ENCODE data around the gene PLPPR1. TPM values are rescaled to one million over a fixed set of nuclear protein-coding genes. Genes with fewer than 3 reads are reported as not detected.

PLPPR1 gene
- total RNA-seq, 1 experiment from 2014 or later: not detected

GRCh38 chr9:101341958-101342357 is 313.4 kb downstream of the PLPPR1 start:
- no peak for DNase-seq (ENCODE audit: low read depth)

DNA sequence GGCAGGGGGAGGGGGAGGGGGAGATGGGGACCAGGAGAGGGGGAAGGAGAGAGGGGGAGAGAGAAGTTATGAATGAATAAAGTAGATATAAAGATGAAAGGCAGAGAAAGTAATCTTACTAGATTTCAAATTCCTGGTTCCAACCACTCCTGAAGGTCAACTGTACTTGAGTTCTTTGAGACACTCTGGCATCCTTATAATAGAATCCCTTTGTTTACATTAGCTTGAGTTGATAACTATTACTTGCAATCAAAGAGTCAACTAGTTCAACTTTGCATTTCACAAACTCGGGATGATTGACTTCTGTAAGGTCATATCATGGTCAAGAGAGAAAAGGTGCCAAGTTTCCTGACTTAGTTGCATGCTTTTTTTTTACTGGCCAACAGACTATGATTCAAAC is 314.1 kb downstream of the PLPPR1 start:
- DNase-seq (ENCODE audit: low read depth): no peak

DNA sequence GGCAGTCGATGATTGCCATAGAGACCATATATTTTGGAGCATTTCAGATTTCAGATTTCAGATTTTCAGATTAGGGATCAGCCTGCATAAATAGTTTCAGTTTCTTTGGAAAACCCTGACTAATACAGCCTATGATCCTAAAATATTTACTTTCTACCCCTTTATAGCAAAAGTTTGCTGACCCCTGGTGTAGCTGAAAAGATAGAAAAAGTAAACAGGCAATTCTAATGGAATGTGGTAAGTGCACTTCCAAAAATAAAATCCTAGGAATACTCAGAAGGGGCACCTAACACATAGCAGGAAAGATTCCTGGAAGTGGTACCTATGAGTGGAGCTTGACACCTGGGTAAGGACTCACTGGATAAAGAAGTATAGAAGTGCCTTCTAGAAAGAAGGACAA is 321.8 kb downstream of the PLPPR1 start:
- no peak for DNase-seq (ENCODE audit: low read depth)

- no peak for DNase-seq (ENCODE audit: low read depth)
These were observed 324.5 kb downstream of the PLPPR1 start for GRCh38 chr9:101352892-101353463.

- DNase-seq (ENCODE audit: low read depth): no peak
These were observed 325.2 kb downstream of the PLPPR1 start for GRCh38 chr9:101353683-101354082.

GRCh38 chr9:101354143-101354764 is 325.7 kb downstream of the PLPPR1 start:
- DNase-seq (ENCODE audit: low read depth): no peak

DNA sequence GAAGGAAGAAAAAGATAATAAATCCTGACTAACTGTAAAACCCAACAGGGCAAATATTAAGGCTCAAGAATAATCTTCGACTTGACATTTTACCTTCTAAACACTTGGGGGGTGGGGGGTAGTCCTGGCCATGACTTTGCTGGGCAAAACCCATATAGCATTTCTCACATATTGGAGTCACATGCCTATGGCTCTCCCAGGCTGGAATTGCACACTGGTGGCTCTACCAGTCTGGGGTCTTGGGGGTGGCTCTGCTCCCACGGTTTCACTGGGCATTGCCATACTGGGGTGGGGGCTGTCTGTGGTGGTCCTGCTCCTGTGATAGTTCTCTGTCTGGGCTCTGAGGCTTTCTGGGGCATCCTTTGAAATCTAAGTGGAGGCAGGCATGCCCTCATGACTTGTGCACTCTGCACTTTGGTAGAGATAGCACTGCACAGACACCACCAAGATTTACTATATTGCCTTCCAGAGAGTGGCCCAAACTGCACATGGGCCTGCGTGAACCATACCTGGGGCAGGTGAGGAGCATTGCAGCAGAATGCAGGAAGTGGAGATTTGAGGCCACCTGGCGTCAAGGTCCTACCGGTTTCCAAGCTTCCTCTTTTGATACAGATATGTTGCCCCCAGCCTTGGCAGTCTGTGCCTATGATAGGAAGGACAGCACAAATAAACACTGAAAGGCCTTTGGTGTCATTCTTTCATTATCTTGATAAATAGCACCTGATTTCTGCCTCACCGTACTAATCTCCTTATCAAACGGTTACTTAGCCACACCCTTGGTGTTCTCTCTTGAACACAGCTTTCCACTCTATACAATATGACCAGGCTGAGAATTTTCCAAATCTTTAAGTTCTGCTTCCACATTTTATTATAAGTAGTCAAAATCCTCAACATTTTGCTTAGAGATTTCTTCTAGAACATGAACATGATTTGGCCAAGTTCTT is 326.5 kb downstream of the PLPPR1 start:
- DNase-seq (ENCODE audit: low read depth): no peak

GRCh38 chr9:101356619-101357018 is 328.1 kb downstream of the PLPPR1 start:
- no peak for DNase-seq (ENCODE audit: low read depth)

GRCh38 chr9:101359679-101360078 is 331.2 kb downstream of the PLPPR1 start:
- no peak for DNase-seq (ENCODE audit: low read depth)

DNA sequence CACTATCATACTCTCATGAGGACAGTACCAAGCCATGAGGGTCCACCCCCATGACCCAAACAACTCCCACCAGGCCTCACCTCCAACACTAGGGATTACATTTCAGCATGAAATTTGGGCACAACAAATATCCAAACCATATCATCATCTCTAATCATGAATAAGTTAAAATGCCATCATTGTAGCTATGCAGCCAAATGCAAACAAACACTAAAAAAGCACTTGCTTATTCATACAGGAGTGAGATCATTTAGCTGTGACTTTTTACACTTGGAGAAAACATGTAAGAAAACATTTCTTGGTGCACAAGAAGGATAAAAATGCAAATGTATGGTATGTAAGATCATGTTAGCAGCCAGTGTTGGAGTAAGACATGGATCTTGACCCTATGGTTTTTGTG is 332.1 kb downstream of the PLPPR1 start:
- no peak for DNase-seq (ENCODE audit: low read depth)

DNA sequence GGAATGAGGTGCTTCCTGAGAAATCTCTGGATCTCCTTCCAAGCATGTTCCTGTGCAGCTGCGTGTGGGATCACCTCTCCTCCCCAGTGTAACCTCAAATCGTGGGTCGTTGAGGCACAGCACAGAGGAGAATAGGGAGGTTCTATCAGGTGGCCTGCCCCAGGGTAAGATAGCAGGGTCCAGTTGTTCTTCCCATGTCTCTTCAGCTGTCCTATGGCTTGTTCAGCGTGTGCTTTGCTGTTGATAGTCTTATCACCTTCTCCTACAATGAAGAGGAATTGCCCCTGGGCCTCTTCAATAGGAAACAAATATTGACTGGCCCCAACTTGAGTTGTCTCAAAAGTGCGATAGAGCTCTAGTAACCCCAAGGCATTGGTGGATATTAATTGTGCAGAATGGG is 333.9 kb downstream of the PLPPR1 start:
- no peak for DNase-seq (ENCODE audit: low read depth)

- no peak for DNase-seq (ENCODE audit: low read depth)
These were observed 336.7 kb downstream of the PLPPR1 start for GRCh38 chr9:101365181-101365580.

GRCh38 chr9:101366038-101366756 is 337.7 kb downstream of the PLPPR1 start:
- DNase-seq (ENCODE audit: low read depth): no peak

- DNase-seq (ENCODE audit: low read depth): no peak
These were observed 338.8 kb downstream of the PLPPR1 start for GRCh38 chr9:101367323-101367722.

GRCh38 chr9:101369286-101369685 is 340.8 kb downstream of the PLPPR1 start:
- DNase-seq (ENCODE audit: low read depth): peak; percentile 25

GRCh38 chr9:101369884-101370531 is 341.5 kb downstream of the PLPPR1 start:
- no peak for DNase-seq (ENCODE audit: low read depth)

DNA sequence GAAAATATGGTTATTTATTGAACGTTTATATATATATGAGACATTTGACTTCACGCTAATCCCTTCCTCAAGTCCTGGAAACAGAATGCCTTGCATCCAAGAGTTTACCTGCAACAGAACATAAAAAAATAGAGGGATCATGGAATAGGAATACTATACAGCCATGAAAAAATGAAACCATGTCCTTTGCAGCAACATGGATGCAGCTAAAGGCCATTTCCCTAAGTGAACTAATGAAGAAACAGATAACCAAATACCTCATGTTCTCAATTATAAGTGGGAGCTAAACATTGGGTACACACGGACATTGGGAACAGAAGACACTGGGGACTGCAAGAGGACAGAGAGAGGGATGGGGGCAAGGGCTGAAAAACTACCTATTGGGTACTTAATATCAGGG is 343.3 kb downstream of the PLPPR1 start:
- no peak for DNase-seq (ENCODE audit: low read depth)

DNA sequence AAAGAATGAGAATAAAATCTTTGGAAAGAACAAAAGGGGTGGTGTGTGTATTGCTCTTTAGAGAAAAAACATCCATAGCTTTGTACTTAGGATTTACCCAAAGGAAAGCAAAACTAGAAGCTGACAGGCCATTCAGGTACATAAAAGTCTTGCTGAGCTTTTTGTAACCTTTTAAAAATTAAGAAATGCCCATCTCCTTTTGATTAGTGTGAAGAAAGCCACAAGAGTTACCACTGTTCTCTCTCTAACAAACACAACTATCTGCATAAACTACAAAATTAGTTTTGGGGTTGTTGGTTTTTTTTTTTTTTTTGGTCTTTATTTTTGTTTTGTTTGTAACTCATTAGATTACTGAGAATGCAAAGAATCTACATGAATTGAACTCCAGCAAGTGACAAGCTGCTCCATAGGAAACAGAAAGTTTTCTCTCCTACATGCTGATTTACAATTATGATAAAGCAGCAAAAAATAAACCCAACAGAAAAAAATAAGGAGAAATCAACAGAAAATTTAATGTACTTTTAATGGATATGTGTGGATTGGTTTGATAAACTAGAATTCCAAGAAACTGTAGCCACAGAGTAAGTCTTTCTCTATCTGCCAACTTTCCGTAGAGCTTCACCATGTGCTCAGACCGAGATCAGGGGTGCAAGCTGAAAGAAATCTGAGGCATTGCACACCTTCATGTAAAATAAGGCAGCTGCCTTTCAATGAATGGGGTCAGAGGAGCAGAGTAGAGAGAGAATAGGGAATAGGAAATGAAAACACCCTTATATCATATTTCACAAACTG is 344.0 kb downstream of the PLPPR1 start:
- DNase-seq (ENCODE audit: low read depth): no peak
